Loucy (cell line): ENCODE measurements around the gene TOB1.
"Not testable (repeated sequence)": the region's sequence is repeated elsewhere in the genome, so short reads cannot be mapped to it uniquely, and the experiment has no call there.

Experiments used
- H2AFZ ChIP-seq: fragments of 200-600 bp; sonication (generic); 2 replicates; pipeline ENCODE4 v1.6.0; 2016; ENCODE audit warnings: antibody characterized with exemption, mild to moderate bottlenecking, low read length, moderate library complexity
- H3F3A ChIP-seq: fragments of 200-600 bp; 2 replicates; pipeline ENCODE4 v1.6.0; 2016; ENCODE audit warnings: antibody characterized with exemption, low read depth, mild to moderate bottlenecking
- H3K27me3 ChIP-seq: fragments of 200-600 bp; sonication (generic); 2 replicates; pipeline ENCODE4 v1.6.1; 2014; ENCODE audit warnings: low read length, mild to moderate bottlenecking; ENCODE audit not compliant: insufficient read depth, poor library complexity, severe bottlenecking
- H3K36me3 ChIP-seq: fragments of 200-600 bp; sonication (generic); 2 replicates; pipeline ENCODE4 v1.6.1; 2016; ENCODE audit warnings: low read length; ENCODE audit not compliant: insufficient read depth
- H3K4me1 ChIP-seq: fragments of 200-600 bp; sonication (generic); 2 replicates; pipeline ENCODE4 v1.5.1; 2014; ENCODE audit warnings: low read length, mild to moderate bottlenecking; ENCODE audit not compliant: insufficient read depth, poor library complexity, severe bottlenecking
- H3K4me2 ChIP-seq: fragments of 200-600 bp; sonication (generic); 2 replicates; pipeline ENCODE4 v1.6.0; 2014; ENCODE audit warnings: antibody characterized with exemption, low read length, low read depth, mild to moderate bottlenecking; ENCODE audit not compliant: poor library complexity, severe bottlenecking
- H3K4me3 ChIP-seq: fragments of 200-600 bp; sonication (generic); 2 replicates; pipeline ENCODE4 v1.5.1; 2014; ENCODE audit warnings: low read length, mild to moderate bottlenecking, mixed read lengths; ENCODE audit not compliant: poor library complexity, severe bottlenecking
- H3K79me2 ChIP-seq: fragments of 200-600 bp; sonication (generic); 2 replicates; pipeline ENCODE4 v1.6.1; 2014; ENCODE audit warnings: low read length; ENCODE audit not compliant: insufficient read depth
- H3K9ac ChIP-seq: fragments of 200-600 bp; sonication (generic); 2 replicates; pipeline ENCODE4 v1.6.0; 2014; ENCODE audit warnings: mild to moderate bottlenecking, low read depth, low read length, moderate library complexity; ENCODE audit not compliant: poor library complexity, severe bottlenecking
- H3K9me2 ChIP-seq: fragments of 200-600 bp; sonication (generic); replicated peaks from 2 replicates; pipeline ENCODE4 v1.6.1; 2016; ENCODE audit warnings: low read depth, low read length, mixed read lengths
- H3K9me3 ChIP-seq: fragments of 200-600 bp; sonication (generic); 2 replicates; pipeline ENCODE4 v1.6.1; 2014; ENCODE audit warnings: mild to moderate bottlenecking, antibody characterized with exemption, low read length, low read depth; ENCODE audit not compliant: insufficient read depth
- H4K20me1 ChIP-seq: fragments of 200-600 bp; sonication (generic); 2 replicates; pipeline ENCODE4 v1.6.0; 2014; ENCODE audit warnings: antibody characterized with exemption, low read length, mild to moderate bottlenecking; ENCODE audit not compliant: insufficient read depth, poor library complexity, severe bottlenecking
- CTCF ChIP-seq: fragments of 200-600 bp; sonication (generic); conservative IDR thresholded peaks from 2 replicates; pipeline ENCODE4 v1.5.1; 2014; ENCODE audit warnings: mild to moderate bottlenecking, antibody characterized with exemption, low read length
- EZH2phosphoT487 ChIP-seq: fragments of 200-600 bp; IDR thresholded peaks from 2 replicates; pipeline ENCODE4 v1.6.1; 2018; ENCODE audit warnings: antibody characterized with exemption, mild to moderate bottlenecking, moderate library complexity, borderline replicate concordance

The TOB1 gene

GRCh38 chr17:50898369-50899004, 32.3 kb upstream of the TOB1 start:
- no peaks in the 10 kb centered on the region for H3K27me3 ChIP-seq
- no peak overlapping the region for H2AFZ ChIP-seq
- no peaks in the 10 kb centered on the region for H3K36me3 ChIP-seq
- TF ChIP-seq EZH2phosphoT487 (no peak), CTCF (no peak)
- H4K20me1 ChIP-seq: no peaks in the 10 kb centered on the region
- H3K9ac ChIP-seq: no peak overlapping the region
- no peaks in the 10 kb centered on the region for H3K9me3 ChIP-seq
- H3K9me2 ChIP-seq: no peaks in the 10 kb centered on the region
- H3K4me2 ChIP-seq: no peak overlapping the region
- no peak overlapping the region for H3K4me3 ChIP-seq
- H3K79me2 ChIP-seq: no peaks in the 10 kb centered on the region
- no peaks in the 10 kb centered on the region for H3K4me1 ChIP-seq
- H3F3A ChIP-seq: no peaks in the 10 kb centered on the region

- H3K4me3 ChIP-seq, H3K9ac ChIP-seq, H3K79me2 ChIP-seq, H4K20me1 ChIP-seq, H2AFZ ChIP-seq, H3F3A ChIP-seq, H3K4me2 ChIP-seq, H3K9me2 ChIP-seq, H3K9me3 ChIP-seq, H3K36me3 ChIP-seq, H3K4me1 ChIP-seq, H3K27me3 ChIP-seq: not testable (repeated sequence)
These were observed 28.4 kb upstream of the TOB1 start for GRCh38 chr17:50894513-50894912.

DNA sequence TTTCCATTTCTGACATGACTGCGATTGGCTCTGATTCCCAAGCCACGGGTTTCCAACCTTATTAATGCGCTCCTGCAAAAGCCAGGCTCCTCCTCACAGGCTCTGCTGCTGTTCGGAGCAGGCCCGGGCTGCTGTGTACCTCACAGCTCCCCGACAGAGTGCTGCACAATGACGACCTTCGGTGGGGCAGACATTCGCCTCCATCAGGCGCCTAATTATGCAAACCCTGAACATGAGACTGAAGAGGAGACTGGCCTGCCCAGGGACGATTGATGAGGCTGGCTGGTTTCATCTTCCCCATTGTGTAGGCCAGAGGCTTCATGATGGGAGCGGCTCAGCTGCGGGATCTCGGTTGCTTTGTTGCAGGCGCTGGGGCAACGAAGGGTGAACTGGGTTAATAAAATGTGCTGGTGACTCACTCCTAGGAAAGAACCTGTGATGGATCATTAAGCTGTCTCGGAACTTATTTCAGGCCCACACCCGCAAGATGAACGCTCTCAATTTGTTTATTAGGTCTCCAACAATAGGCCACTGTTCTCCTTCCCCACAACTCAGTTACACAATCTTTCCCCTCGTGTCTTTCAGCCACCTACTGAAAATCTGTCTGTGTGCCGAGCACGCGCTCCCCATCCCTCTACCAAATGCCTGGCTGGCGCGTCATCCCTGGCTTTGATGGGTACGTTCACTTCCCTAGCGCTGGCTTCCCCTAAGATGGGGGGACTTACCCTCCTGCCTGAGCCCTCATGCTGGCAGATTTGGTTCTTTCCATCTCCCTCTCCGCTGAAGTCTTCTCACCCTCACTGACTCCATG, 27.2 kb upstream of the TOB1 start:
- no peaks in the 10 kb centered on the region for H3K9me2 ChIP-seq
- no peaks in the 10 kb centered on the region for H3K79me2 ChIP-seq
- H3F3A ChIP-seq: no peaks in the 10 kb centered on the region
- no peak overlapping the region for H3K4me2 ChIP-seq
- H3K4me3 ChIP-seq: no peak overlapping the region
- no peaks in the 10 kb centered on the region for H3K9me3 ChIP-seq
- no peaks in the 10 kb centered on the region for H3K27me3 ChIP-seq
- no peak overlapping the region for H3K9ac ChIP-seq
- no peak for TF ChIP-seq EZH2phosphoT487
- TF ChIP-seq CTCF: no peak
- H3K4me1 ChIP-seq: no peaks in the 10 kb centered on the region
- no peak overlapping the region for H2AFZ ChIP-seq
- no peaks in the 10 kb centered on the region for H4K20me1 ChIP-seq
- no peaks in the 10 kb centered on the region for H3K36me3 ChIP-seq
